Endothelial cell of umbilical vein (primary cell): ENCODE results near the gene TTF1. TPM values are rescaled to one million over a fixed set of nuclear protein-coding genes. Genes with fewer than 3 reads are reported as not detected.

ENCODE experiments used
- BruUV-seq: library from RNA; stranded (reverse); fragments of 400-500 nt; replicated peaks from 2 replicates; lab custom pipeline; 2021; lab: Mats Ljungman, UMichigan
- CTCF ChIA-PET: fragments of 300-600, 350-600 bp; sonication (Branson Sonifier 250); formaldehyde crosslinking; loops from one replicate; lab custom pipeline; 2021; ENCODE audit warnings: antibody characterized with exemption, inconsistent platforms; lab: Charles Lee
- POLR2A ChIA-PET: fragments of 300-600, 350-600 bp; sonication (Branson Sonifier 250); formaldehyde crosslinking; loops from one replicate; lab custom pipeline; 2021; ENCODE audit warnings: antibody characterized with exemption, inconsistent platforms; lab: Charles Lee
- DNase-seq: peaks from one replicate; pipeline ENCODE4 v3.0.0-alpha.2; 2011; ENCODE audit warnings: low read depth, low spot score
- FAIRE-seq: peaks from 2 replicates; lab custom pipeline; 2011; peaks lifted over from hg19 to GRCh38; lab: Jason Lieb, UNC
- H2AFZ ChIP-seq: 2 replicates; pipeline ENCODE4 v1.6.0; 2012; ENCODE audit warnings: low read depth, low read length, control low read depth, inconsistent platforms
- H3K27ac ChIP-seq: 2 replicates; pipeline ENCODE4 v1.5.1; 2011; ENCODE audit warnings: low read depth, mild to moderate bottlenecking, control low read depth, low read length, moderate library complexity; ENCODE audit not compliant: insufficient read depth
- H3K27me3 ChIP-seq, 2 experiments: 2 replicates each; pipeline versions ENCODE4 v1.6.0 to v1.6.1; 2011; ENCODE audit warnings: low read length in 2 of 2, mixed read lengths in 1 of 2; ENCODE audit not compliant: control insufficient read depth in 2 of 2, insufficient read depth in 2 of 2
- H3K36me3 ChIP-seq, 2 experiments: 2 replicates in 1 of 2; 3 replicates in 1 of 2; pipeline ENCODE4 v1.5.1; 2011; ENCODE audit warnings: low read length in 2 of 2, mild to moderate bottlenecking in 1 of 2, moderate library complexity in 1 of 2; ENCODE audit not compliant: control insufficient read depth in 2 of 2, insufficient read depth in 2 of 2; ENCODE audit errors: extremely low read depth in 1 of 2
- H3K4me1 ChIP-seq: 3 replicates; pipeline ENCODE4 v1.5.1; 2011; ENCODE audit warnings: mild to moderate bottlenecking, low read length; ENCODE audit not compliant: control insufficient read depth, insufficient read depth; ENCODE audit errors: extremely low read depth
- H3K4me2 ChIP-seq: 2 replicates; pipeline ENCODE4 v1.6.1; 2011; ENCODE audit warnings: low read length, control low read depth, mixed read lengths; ENCODE audit not compliant: insufficient read depth
- H3K4me3 ChIP-seq, 3 experiments: fragments of 200-600 bp in 1 of 3; sonication (generic), shearing (Covaris generic) in 1 of 3; replicated peaks in 1 of 3; 2 replicates each; pipeline ENCODE4 v1.5.1; 2011 to 2016; ENCODE audit warnings: control low read depth in 3 of 3, low read length in 3 of 3, mild to moderate bottlenecking in 2 of 3, inconsistent platforms in 1 of 3, low read depth in 1 of 3, moderate library complexity in 1 of 3; ENCODE audit not compliant: insufficient read depth in 1 of 3
- H3K79me2 ChIP-seq: 2 replicates; pipeline ENCODE4 v1.6.0; 2012; ENCODE audit warnings: low read length, inconsistent platforms; ENCODE audit not compliant: control insufficient read depth, insufficient read depth
- H3K9ac ChIP-seq: replicated peaks from 2 replicates; pipeline ENCODE3; 2011; ENCODE audit warnings: low read length, control low read depth; ENCODE audit not compliant: insufficient read depth; ENCODE audit errors: extremely low read depth
- H3K9me1 ChIP-seq: replicated peaks from 3 replicates; pipeline ENCODE4 v1.6.0; 2011; ENCODE audit warnings: mild to moderate bottlenecking, low read length; ENCODE audit not compliant: control insufficient read depth, insufficient read depth; ENCODE audit errors: extremely low read depth
- H3K9me3 ChIP-seq: replicated peaks from 2 replicates; pipeline ENCODE4 v1.5.1; 2012; ENCODE audit warnings: low read length, inconsistent platforms; ENCODE audit not compliant: control insufficient read depth, insufficient read depth
- H4K20me1 ChIP-seq: replicated peaks from 2 replicates; pipeline ENCODE3; 2011; ENCODE audit warnings: mild to moderate bottlenecking, low read length; ENCODE audit not compliant: control insufficient read depth, insufficient read depth; ENCODE audit errors: extremely low read depth
- EZH2 ChIP-seq: IDR thresholded peaks from 2 replicates; pipeline ENCODE4 v1.6.1; 2012; ENCODE audit warnings: borderline replicate concordance, low read depth, mild to moderate bottlenecking, moderate library complexity, low read length, inconsistent platforms; ENCODE audit not compliant: severe bottlenecking
- FOS ChIP-seq: IDR thresholded peaks from 2 replicates; pipeline ENCODE4 v1.6.1; 2011; ENCODE audit warnings: mild to moderate bottlenecking, low read length, moderate library complexity, borderline replicate concordance; ENCODE audit not compliant: insufficient read depth
- GATA2 ChIP-seq: IDR thresholded peaks from 2 replicates; pipeline ENCODE4 v1.7.0; 2011; ENCODE audit warnings: low read depth, mild to moderate bottlenecking, moderate library complexity, mixed read lengths, low read length; ENCODE audit not compliant: insufficient read length, insufficient read depth
- JUN ChIP-seq: IDR thresholded peaks from 2 replicates; pipeline ENCODE4 v1.6.1; 2011; ENCODE audit warnings: borderline replicate concordance, low read depth; ENCODE audit not compliant: insufficient read length, insufficient read depth
- MYC ChIP-seq: IDR thresholded peaks from one replicate; pipeline ENCODE4 v1.6.1; 2011; ENCODE audit warnings: mild to moderate bottlenecking, low read depth, low read length
- POLR2A ChIP-seq: IDR thresholded peaks from 2 replicates; pipeline ENCODE4 v1.6.1; 2012; ENCODE audit warnings: low read depth, mild to moderate bottlenecking, control low read depth, low read length
- POLR2AphosphoS5 ChIP-seq: IDR thresholded peaks from 2 replicates; pipeline ENCODE4 v1.6.1; 2012; ENCODE audit warnings: low read depth, mild to moderate bottlenecking, control low read depth, low read length, moderate library complexity; ENCODE audit not compliant: insufficient read depth
- dilution Hi-C: fragments of 300-500 bp; cut with MboI; formaldehyde crosslinking; loops from one replicate; pipeline ENCODE4 v1.15.0; 2019; ENCODE audit warnings: low sequenced_read_pairs; ENCODE audit not compliant: extremely low pct_ligation_motif_present
- intact Hi-C: fragments of 100-400 bp; cut with micrococcal nuclease; formaldehyde crosslinking; loops from one replicate; pipeline ENCODE4 v1.10.0; 2022
- polyA plus RNA-seq, 4 experiments: library from polyadenylated mRNA; depleted of rRNA in 3 of 4; stranded (reverse) in 3 of 4; unstranded in 1 of 4; fragments of >200 nt; gene quantifications; 2 replicates each; pipeline versions ENCODE4 v1.2.1 to v1.2.3, GENCODE V29; 2011 to 2012; ENCODE audit warnings: missing spikeins in 1 of 4
- total RNA-seq: library from RNA; stranded (reverse); gene quantifications from 2 replicates; pipeline ENCODE4 v1.2.3, GENCODE V29; 2021
- TF ChIP-seq, protein P1 (sequence below), 2 donors: IDR thresholded peaks; 1 replicate in 1 of 2; 2 replicates in 1 of 2; pipeline ENCODE4 v1.5.1; 2011; ENCODE audit warnings: low read length in 2 of 2, mild to moderate bottlenecking in 2 of 2, moderate library complexity in 2 of 2, control low read depth in 1 of 2, inconsistent platforms in 1 of 2, low read depth in 1 of 2; ENCODE audit not compliant: insufficient read depth in 1 of 2; ENCODE audit errors: extremely low read depth in 1 of 2
- TF ChIP-seq, protein P2 (sequence below): IDR thresholded peaks from 2 replicates; pipeline ENCODE4 v1.6.1; 2011; ENCODE audit not compliant: insufficient read depth, insufficient read length

Gene TTF1
- total and polyA plus RNA-seq, 2 donors (not counting 3 experiments of a cell fraction or from before 2014, with no cell fraction given) = 4.9 to 12.0 TPM

DNA sequence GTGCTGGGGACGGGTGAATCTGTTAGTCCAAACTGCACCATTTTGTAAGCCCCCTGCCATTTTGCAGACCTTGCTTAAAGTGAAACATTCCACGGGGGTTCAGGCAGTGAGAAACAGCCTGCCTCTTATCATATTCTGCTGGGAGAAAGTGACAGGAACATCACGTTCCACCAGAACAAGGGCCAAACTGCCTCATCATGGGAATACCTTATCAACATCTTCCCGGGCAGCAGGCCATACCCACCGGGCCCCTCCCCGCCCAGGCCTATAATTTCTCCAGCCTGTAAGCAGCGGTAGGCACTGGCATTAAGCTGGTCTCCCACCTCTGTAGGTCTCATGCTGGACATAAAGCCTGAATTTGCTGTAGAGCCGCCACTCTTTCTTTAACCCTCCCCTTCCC is 1.9 kb upstream of the TTF1 start:
- no peak overlapping the region for H3K9ac ChIP-seq
- H3K27me3 ChIP-seq = peaks cover 4 to 20% of the 10 kb centered on the region in 2 experiments
- ChIA-PET CTCF (no interaction called here), POLR2A (no interaction called here)
- peaks cover 13% of the 10 kb centered on the region for H3K79me2 ChIP-seq
- H3K4me1 ChIP-seq = peaks cover 20% of the 10 kb centered on the region
- no peak overlapping the region for H2AFZ ChIP-seq
- H3K9me1 ChIP-seq = no peaks in the 10 kb centered on the region
- dilution Hi-C loops = no loop called here
- intact Hi-C loops = loop anchor here (5.0 kb wide), 1 partner anchor 56 kb away; the partner anchor contains the start of gene SETX
- no peak overlapping the region for H3K27ac ChIP-seq
- no peak overlapping the region for H3K4me2 ChIP-seq
- FAIRE-seq (no peak), DNase-seq (no peak)
- TF ChIP-seq JUN (no peak), GATA2 (no peak), POLR2AphosphoS5 (no peak)
- TF ChIP-seq, protein P1, sequence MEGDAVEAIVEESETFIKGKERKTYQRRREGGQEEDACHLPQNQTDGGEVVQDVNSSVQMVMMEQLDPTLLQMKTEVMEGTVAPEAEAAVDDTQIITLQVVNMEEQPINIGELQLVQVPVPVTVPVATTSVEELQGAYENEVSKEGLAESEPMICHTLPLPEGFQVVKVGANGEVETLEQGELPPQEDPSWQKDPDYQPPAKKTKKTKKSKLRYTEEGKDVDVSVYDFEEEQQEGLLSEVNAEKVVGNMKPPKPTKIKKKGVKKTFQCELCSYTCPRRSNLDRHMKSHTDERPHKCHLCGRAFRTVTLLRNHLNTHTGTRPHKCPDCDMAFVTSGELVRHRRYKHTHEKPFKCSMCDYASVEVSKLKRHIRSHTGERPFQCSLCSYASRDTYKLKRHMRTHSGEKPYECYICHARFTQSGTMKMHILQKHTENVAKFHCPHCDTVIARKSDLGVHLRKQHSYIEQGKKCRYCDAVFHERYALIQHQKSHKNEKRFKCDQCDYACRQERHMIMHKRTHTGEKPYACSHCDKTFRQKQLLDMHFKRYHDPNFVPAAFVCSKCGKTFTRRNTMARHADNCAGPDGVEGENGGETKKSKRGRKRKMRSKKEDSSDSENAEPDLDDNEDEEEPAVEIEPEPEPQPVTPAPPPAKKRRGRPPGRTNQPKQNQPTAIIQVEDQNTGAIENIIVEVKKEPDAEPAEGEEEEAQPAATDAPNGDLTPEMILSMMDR (IDR thresholded peaks at IDR 0.05; ENCODE audit: extremely low read depth in 1 of 2, insufficient read depth in 1 of 2, low read depth in 1 of 2, low read length in 2 of 2) = no peak
- H3K4me3 ChIP-seq = no peak overlapping the region
- no peaks in the 10 kb centered on the region for H4K20me1 ChIP-seq
- BruUV-seq = no TSS peak
- no peaks in the 10 kb centered on the region for H3K9me3 ChIP-seq
- no peaks in the 10 kb centered on the region for H3K36me3 ChIP-seq

DNA sequence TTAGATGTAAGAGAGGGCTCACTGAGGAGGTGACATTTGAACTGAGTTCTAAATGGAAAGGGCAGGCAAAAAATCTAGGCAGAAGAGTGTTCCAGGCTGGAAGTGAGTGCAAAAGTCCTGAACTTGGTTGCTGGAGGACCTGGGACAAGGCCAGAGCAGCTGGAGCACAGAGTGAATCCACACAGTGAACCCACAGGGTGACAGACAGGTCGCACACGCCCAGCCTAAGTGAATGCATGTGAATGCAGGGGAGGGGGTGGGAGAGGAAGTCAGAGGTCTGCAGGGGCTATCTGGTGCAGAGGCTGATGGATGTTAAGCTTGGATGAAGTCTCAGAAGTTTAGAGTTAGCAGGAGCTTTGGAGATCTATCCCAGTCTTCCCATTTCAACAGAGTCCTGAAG is 556 bp upstream of the TTF1 start:
- DNase-seq = no peak
- H3K9me3 ChIP-seq = no peaks in the 10 kb centered on the region
- H2AFZ ChIP-seq = peak overlapping the region; percentile 63
- H3K9ac ChIP-seq = no peak overlapping the region
- peak overlapping the region; percentile 33 for H3K4me2 ChIP-seq
- no TSS peak for BruUV-seq
- no peaks in the 10 kb centered on the region for H4K20me1 ChIP-seq
- H3K79me2 ChIP-seq = peaks cover 15% of the 10 kb centered on the region
- no peak overlapping the region for H3K27ac ChIP-seq
- ChIA-PET CTCF (no interaction called here), POLR2A (no interaction called here)
- H3K9me1 ChIP-seq = no peaks in the 10 kb centered on the region
- peaks cover 0 to 10% of the 10 kb centered on the region in 2 experiments for H3K27me3 ChIP-seq
- intact Hi-C loops = loop anchor here (5.0 kb wide), 1 partner anchor 55 kb away; the partner anchor contains the start of gene SETX
- dilution Hi-C loops = no loop called here
- TF ChIP-seq GATA2 (no peak), MYC (no peak), POLR2AphosphoS5 (no peak), EZH2 (no peak), POLR2A (no peak), FOS (no peak), JUN (no peak)
- TF ChIP-seq, protein P2, sequence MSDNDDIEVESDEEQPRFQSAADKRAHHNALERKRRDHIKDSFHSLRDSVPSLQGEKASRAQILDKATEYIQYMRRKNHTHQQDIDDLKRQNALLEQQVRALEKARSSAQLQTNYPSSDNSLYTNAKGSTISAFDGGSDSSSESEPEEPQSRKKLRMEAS = no peak
- TF ChIP-seq, protein P1 (IDR thresholded peaks at IDR 0.05; ENCODE audit: extremely low read depth in 1 of 2, insufficient read depth in 1 of 2, low read depth in 1 of 2, low read length in 2 of 2) = no peak
- no peak overlapping the region for H3K4me3 ChIP-seq
- H3K4me1 ChIP-seq = peaks cover 20% of the 10 kb centered on the region
- H3K36me3 ChIP-seq = peaks cover 3 to 4% of the 10 kb centered on the region in 2 experiments
- no peak for FAIRE-seq
